ENCODE measurements around the gene THADA.

The THADA gene

GRCh38 chr2:43273529-43273928, 322.3 kb downstream of the THADA start:
- no peak for TF ChIP-seq CTCF (IDR thresholded peaks at IDR 0.05; ENCODE audit: insufficient read depth, missing control alignments)
- no peak for DNase-seq (ENCODE audit: insufficient read length, low spot score)
- no peak for FAIRE-seq

- FAIRE-seq (no peak), DNase-seq (ENCODE audit: insufficient read length, low spot score) (no peak)
- no peak for TF ChIP-seq CTCF (IDR thresholded peaks at IDR 0.05; ENCODE audit: insufficient read depth, missing control alignments)
Measured at GRCh38 chr2:43270930-43271615, 324.8 kb downstream of the THADA start.

GRCh38 chr2:43270461-43270860, 325.4 kb downstream of the THADA start:
- FAIRE-seq = no peak
- no peak for DNase-seq (ENCODE audit: insufficient read length, low spot score)
- no peak for TF ChIP-seq CTCF (IDR thresholded peaks at IDR 0.05; ENCODE audit: insufficient read depth, missing control alignments)

- FAIRE-seq = no peak
- DNase-seq (ENCODE audit: insufficient read length, low spot score) = no peak
- TF ChIP-seq CTCF (IDR thresholded peaks at IDR 0.05; ENCODE audit: insufficient read depth, missing control alignments) = no peak
Measured at GRCh38 chr2:43269706-43270105, 326.1 kb downstream of the THADA start.

GRCh38 chr2:43269074-43269572, 326.7 kb downstream of the THADA start:
- no peak for TF ChIP-seq CTCF (IDR thresholded peaks at IDR 0.05; ENCODE audit: insufficient read depth, missing control alignments)
- no peak for FAIRE-seq
- peak; percentile 39 for DNase-seq (ENCODE audit: insufficient read length, low spot score)

GRCh38 chr2:43268066-43268953, 327.5 kb downstream of the THADA start:
- no peak for FAIRE-seq
- DNase-seq (ENCODE audit: insufficient read length, low spot score) = no peak
- TF ChIP-seq CTCF (IDR thresholded peaks at IDR 0.05; ENCODE audit: insufficient read depth, missing control alignments) = no peak

All from D721Med (cell line).